GM19395 (cell line): ENCODE data around the gene SLCO4A1.

Source experiments
- ATAC-seq: cut with Tn5 transposase; IDR thresholded peaks from one replicate; pipeline ENCODE4 v1.9.1; 2021; ENCODE audit warnings: mild to moderate bottlenecking, moderate library complexity; ENCODE audit not compliant: unreplicated experiment

The SLCO4A1 gene

GRCh38 chr20:62663145-62664018 lies 21.1 kb downstream of the SLCO4A1 start:
- ATAC-seq = no peak

DNA sequence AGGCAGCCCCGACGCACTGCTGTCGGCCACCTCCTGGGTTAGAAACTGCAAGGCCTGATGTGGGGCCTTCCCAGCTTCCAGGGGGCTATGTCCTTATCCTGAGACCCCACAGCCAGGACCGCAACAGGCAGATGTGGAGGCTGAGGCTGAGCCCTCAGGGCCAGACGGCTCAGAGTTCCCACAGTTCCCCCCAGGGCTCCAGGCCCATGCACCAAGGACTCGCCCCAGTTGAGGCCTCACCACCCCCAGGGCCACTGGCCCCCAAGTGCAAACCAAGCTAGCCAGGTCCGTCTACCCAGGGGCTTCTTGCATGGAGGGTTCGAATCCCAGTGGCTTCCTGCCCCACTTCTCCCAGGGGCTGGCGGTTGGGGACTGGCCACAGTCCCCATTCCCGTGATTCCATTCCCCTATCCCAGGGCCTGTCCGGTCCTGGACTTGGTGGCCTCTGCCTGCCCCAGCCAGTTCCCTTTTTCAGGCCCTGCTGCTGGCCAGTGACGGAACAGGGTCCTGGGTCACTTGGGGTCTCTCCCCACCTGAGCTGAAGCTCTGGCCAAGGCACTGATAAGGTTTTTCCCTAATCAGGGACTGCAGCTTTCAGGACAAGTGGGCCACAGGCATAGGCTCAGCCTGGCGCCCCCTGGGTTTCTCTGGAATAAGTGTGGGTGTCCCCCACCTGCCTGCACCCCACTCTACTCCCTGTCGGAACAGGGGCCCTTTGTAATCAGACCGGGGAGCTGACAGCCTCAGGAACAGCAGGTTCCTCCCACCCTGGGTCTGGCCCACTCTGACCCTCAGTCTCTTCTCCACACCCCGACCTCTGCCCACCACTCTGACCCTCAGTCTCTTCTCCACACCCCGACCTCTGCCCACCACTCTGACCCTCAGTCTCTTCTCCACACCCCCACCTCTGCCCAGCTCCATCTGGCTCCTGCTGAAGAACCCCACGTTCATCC lies 22.0 kb downstream of the SLCO4A1 start:
- no peak for ATAC-seq

DNA sequence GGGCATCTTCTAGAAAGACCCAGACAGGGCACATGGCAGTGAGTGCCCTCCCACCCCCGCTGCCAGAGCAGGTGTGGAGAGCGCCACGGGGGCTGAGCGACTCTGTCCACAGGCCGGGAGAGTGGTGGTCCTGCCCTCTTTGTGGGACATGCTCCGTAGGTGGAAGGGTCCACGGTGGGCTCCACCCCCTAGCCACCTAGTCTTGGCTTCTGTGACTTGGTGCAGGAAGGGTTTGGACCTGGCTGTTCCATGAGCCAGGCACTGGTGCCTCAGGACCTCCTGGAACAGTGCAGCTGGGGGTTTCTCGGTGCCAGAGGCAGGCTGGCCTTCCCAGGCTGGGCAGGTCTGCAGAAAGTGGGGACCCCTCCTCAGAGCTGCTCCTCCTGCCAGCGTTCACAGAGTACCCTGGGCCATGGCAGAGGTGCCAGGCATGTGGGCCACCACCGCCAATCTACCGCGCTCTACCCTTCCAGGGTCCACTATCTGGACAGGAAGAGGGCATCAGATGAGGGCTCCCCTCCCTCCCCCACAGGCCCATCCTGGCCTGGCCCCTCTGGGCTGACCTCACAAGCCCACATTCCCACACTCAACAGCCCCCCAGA lies 23.0 kb downstream of the SLCO4A1 start:
- ATAC-seq = no peak

DNA sequence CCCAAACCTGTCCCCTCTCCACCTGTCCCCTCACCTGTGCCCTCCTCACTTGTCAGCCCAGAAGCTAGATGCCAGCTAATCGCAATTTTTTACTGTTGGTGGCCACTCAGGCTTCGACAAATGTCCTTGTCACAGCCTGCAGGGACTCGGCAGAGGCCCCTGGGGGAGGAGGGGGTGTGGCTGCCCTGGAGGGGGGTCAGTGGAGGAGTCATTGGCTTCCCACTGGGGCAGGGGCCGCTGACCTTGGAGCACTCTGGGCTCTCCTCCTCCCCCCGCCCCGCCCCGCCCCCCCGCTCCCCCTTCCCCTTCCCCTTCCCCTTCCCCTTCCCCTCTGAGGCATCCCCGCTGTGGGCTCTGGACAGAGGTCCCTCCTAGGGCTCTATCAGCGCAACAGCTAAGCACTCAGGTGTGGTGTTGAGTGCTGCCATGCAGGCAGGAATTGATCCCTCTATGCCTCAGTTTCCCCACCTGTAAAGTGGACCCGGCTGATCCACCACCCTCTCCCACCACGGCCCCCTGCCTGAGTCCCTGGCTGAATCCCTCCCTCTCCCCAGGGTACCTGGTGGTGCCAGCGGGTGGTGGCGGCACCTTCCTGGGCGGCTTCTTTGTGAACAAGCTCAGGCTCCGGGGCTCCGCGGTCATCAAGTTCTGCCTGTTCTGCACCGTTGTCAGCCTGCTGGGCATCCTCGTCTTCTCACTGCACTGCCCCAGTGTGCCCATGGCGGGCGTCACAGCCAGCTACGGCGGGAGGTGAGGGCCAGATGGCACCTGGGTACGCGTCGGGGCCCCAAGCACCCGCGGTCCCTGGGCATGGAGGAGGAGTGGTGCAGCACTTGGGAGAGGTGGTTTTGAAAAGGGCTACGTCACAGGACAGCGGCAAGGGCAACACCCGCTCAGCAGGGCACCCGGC lies 23.8 kb downstream of the SLCO4A1 start:
- ATAC-seq = no peak

DNA sequence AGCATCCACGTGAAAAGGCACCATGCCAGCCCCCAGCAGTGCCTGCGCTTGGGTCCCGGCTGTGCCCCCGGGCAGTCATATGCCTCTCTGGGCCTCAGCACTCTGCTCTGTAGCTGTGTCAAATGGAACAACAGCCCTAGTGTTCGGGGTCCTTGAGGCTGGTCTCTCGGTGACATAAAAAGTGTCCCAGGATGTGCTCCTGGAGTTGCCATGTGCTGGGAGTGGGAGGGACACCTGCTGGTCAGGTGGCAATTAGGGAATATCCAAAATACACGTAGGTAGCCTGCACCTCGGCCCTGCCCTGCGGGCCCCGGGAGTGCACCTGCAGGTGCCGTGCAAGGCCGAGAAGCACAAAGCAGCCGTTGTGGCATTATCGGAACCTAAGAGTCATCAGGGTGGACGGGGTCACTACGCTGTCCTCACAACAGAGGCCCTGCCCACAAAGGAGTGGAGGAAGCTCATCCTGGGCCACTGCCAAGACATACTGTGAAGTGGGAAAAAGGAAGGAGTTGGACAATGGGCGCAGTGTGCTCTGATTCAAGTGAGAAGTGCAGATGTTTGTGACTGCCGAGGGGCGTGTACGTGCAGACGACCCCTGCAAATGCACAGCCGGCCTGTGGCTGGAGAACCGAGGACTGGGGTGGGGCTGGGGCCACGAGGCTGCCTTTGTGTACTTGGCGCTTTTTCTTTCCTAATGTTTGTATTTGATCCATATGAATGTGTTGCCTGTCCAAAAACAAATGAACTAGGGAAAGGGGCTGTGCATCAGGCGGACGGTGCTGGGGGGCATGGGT lies 24.6 kb downstream of the SLCO4A1 start:
- ATAC-seq = no peak

DNA sequence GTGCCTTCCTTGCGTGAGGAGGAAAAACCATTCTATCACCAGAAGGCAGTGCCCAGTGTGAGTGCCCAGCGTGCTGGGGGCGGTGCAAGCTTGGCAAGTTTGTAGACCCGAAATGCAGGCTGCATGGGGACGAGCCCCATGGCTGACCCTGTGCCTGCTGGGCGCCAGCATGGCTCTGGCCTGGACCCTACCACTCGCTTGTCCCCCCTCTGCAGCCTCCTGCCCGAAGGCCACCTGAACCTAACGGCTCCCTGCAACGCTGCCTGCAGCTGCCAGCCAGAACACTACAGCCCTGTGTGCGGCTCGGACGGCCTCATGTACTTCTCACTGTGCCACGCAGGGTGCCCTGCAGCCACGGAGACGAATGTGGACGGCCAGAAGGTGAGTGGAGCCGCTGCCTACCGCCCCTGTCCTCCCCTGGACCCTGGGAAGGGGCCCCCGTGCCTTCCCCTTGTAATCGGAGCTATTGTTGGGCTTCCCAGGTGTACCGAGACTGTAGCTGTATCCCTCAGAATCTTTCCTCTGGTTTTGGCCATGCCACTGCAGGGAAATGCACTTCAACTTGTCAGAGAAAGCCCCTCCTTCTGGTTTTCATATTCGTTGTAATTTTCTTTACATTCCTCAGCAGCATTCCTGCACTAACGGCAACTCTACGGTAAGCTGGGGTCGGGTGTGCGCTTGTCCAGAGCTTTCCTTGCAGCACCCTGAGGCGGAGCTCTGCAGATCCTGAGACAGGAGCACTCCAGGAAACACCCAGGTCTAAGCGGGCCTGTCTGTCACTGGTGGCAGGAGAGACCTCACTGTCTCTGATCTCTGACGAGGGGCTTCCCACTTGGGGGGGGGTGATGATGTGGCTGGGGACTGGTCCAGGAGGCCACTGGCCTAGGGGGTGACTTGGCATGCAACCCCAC lies 25.5 kb downstream of the SLCO4A1 start:
- no peak for ATAC-seq

- ATAC-seq = no peak
Observed at GRCh38 chr20:62668441-62669027, 26.2 kb downstream of the SLCO4A1 start.

DNA sequence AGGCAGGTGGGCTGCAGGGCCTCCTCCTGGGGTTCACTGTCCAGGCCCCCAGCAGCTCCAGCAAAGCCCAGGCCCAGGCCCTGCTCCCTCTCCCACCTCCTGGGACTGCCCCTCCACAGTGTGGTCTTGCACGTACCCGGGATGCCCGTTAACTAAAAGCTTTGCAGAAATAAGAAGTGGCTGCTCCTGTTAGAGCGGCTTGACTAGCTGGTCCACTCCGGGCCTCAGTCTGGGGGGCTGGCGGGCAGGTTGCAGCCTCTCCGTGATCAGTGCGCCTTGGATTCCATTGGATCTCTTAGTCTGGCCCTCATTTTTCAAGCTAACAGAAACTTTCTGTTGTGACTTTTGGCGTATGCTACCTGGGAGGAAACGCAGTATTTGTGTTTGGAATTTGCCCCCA lies 26.9 kb downstream of the SLCO4A1 start:
- ATAC-seq = no peak

DNA sequence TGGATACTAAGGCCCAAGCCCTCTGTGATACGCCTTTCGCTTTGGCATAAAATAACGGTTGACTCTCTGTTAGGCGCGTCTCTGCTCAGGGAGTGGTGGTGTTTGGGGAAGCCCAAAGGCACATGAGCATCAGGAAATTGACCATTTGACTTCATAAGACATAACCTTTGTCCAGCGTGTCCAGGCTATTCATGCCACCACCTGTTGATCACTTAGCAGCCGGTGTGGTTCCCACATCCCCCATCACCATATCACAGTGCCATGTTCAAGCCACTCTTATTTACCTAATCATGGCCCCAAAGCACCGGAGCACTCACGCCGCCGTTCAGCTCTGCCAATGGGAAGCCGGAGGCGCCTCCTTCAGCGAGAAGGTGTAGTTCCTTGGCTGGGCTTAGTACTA lies 27.9 kb downstream of the SLCO4A1 start:
- no peak for ATAC-seq

DNA sequence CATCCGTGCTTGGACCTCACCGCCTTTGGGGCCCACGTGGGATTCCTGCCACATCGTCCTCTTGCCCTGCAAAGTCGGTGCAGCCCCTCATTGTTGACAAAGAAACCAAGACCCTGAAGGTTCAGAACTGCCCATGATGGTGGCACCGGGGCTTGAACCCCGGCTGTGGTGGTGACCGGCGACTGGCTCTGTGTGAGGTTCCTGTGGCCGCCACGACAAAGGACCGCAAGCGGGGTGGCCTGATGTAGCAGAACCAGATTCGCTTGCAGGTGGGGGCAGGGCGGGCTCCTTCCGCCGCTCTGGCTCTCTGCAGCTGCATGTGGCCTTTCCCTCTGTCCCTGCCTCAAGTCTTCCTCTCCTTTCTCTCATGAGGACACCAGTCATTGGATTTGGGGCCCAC lies 28.7 kb downstream of the SLCO4A1 start:
- ATAC-seq = no peak

- no peak for ATAC-seq
Observed at GRCh38 chr20:62671765-62672164, 29.5 kb downstream of the SLCO4A1 start.

DNA sequence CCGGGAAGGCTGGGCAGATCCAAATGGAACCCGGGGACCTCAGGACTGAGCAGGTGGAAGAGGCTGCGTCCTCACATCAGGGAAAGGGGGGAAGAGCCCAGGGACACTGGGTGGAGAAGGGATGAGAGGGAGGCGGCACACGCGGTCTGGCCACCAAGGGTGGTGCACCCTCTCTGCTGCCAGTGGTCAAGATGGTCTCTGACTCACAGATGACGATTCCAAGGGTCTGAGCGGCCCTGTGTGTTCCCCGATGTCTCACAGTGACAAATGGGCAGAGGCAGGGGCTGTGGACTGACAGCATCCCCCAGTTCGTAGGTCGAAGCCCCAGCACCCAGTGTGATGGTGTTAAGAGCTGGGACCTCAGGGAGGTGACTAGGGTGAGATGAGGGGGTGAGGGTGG lies 32.1 kb downstream of the SLCO4A1 start:
- ATAC-seq = no peak

- ATAC-seq = no peak
Observed at GRCh38 chr20:62675156-62675876, 33.0 kb downstream of the SLCO4A1 start.

DNA sequence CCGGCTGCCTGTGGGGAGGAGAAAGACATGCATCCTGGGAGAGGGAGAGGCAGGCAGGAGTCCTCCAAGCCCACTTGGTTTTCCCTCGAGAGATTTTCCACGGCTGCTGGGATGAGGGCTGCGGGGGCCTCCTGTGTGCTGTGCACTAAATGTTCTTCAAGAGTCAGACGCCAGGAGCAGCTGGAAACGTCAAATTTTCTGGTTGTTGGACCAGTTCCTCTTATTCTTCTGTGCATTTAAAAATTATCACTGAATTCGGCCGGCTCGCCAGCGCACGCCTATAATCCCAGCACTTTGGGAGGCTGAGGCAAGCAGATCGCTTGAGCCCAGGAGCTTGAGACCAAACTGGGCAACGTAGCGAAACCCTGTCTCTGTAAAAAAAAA lies 33.6 kb downstream of the SLCO4A1 start:
- no peak for ATAC-seq

DNA sequence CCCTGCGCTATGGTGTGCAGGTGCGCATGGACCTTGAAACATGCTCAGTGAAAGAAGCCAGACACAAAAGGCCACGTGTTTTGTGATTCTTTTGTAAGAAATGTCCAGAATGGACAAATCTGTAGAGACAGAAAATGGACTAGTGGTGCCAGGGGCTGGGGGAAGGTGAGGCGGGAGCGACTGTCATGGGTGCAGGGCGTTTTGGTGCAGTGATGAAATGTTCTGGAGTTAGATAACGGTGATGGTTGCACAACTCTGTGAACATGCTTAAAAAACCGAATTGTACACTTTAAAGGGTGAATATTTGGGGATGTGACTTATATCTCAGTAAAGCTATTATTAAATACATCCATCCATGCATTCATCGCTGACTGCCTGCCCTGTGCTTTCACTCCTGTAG lies 34.7 kb downstream of the SLCO4A1 start:
- no peak for ATAC-seq

- no peak for ATAC-seq
Observed at GRCh38 chr20:62677678-62678077, 35.4 kb downstream of the SLCO4A1 start.

- ATAC-seq = no peak
Observed at GRCh38 chr20:62678553-62678952, 36.2 kb downstream of the SLCO4A1 start.
